ENCODE results near the gene ABCA9.
"Not testable (repeated sequence)": the region's sequence is repeated elsewhere in the genome, so short reads cannot be mapped to it uniquely, and the experiment has no call there.

Gene ABCA9

DNA sequence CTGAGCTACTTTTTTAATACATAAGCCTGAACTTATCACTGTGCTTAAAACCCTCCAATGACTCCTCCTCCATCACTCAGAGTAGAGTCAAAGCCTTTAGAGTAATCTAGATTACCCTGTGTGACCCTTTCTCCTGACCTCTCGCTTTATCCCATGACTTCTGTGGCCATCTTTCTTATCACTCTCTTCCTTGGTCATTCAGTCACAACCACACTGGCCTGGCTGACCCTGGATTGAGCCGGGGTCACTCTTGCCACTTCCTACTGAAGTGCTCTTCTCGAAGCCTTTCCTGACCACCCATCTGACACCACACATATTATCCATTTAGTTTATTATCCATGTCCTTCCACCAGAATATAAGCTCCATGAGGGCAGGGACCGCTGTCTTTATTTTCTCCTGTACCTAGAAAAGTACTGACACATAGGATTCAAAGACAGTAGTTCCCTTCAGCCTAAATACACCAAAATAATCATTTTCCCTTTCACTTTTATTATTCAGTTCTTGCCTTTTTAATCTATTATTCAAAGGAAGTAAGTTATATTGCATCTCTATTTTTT lies 28.0 kb upstream of the ABCA9 start:
- no peak for DNase-seq (ENCODE audit: low read depth, low spot score)
- Histone ChIP-seq H3K27ac (no peak overlapping the region), H3K9me3 (ENCODE audit: low read depth, low read length) (no peaks in the 10 kb centered on the region), H3K9ac (ENCODE audit: insufficient read length) (no peak overlapping the region), H3K36me3 (ENCODE audit: insufficient read depth, low read length) (no peaks in the 10 kb centered on the region), H3K4me3 (no peak overlapping the region)
- no peak for TF ChIP-seq POLR2AphosphoS5 (IDR thresholded peaks at IDR 0.05; ENCODE audit: borderline replicate concordance, low read depth, low read length)

DNA sequence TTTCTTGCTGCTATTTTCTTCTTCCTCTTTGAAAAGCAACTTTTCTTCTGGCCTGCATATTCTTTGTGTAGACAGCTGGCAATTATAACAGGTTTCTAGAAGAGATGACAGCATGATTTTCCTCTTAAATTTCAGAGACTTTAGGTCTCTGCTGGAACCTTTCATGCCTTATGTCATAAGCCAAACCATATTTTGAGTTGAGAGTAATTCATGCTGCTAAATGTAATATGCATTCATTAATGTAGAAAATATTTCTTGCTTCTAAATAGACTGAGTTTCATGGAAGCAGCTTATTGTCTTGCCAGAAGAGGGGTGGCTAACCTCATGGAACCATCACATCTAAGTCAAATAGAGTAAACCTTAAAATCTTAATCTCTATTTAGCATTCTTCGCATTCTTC lies 25.9 kb upstream of the ABCA9 start:
- Histone ChIP-seq H3K9ac (ENCODE audit: insufficient read length) (no peak overlapping the region), H3K4me3 (no peak overlapping the region), H3K27ac (no peak overlapping the region), H3K9me3 (ENCODE audit: low read depth, low read length) (no peaks in the 10 kb centered on the region), H3K36me3 (ENCODE audit: insufficient read depth, low read length) (no peaks in the 10 kb centered on the region)
- DNase-seq (ENCODE audit: low read depth, low spot score): no peak
- TF ChIP-seq FOXP2 (optimal IDR thresholded peaks at IDR 0.05; ENCODE audit: control extremely low read depth, extremely low read length, insufficient read depth): no peak
- no peak for TF ChIP-seq POLR2AphosphoS5 (IDR thresholded peaks at IDR 0.05; ENCODE audit: borderline replicate concordance, low read depth, low read length)
- no peak for TF ChIP-seq EZH2 (IDR thresholded peaks at IDR 0.05)

DNA sequence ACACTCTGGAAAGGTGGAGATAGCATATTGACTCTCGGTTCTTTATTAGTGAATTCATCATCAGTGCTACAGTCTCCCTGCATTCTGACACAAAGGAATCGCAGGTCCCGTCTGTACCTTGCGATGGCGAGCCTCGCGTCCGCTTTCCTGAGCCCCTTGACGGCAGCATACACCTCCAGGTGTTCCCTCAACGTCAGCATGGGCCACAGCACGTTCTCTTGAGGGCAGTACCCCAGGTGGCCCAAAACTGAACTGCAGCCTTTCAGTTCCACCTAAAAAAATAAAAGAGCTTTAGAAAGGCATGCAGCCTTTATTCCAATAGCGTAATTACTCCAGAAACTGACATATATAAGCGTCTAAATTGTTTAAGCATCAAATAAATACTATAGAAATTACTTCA lies 24.2 kb upstream of the ABCA9 start:
- DNase-seq (ENCODE audit: low read depth, low spot score): no peak
- Histone ChIP-seq H3K36me3 (ENCODE audit: insufficient read depth, low read length) (no peaks in the 10 kb centered on the region), H3K9me3 (ENCODE audit: low read depth, low read length) (no peaks in the 10 kb centered on the region), H3K9ac (ENCODE audit: insufficient read length) (no peak overlapping the region), H3K4me3 (no peak overlapping the region), H3K27ac (no peak overlapping the region)
- TF ChIP-seq EZH2 (IDR thresholded peaks at IDR 0.05): no peak
- TF ChIP-seq FOXP2 (optimal IDR thresholded peaks at IDR 0.05; ENCODE audit: control extremely low read depth, extremely low read length, insufficient read depth): no peak
- TF ChIP-seq POLR2AphosphoS5 (IDR thresholded peaks at IDR 0.05; ENCODE audit: borderline replicate concordance, low read depth, low read length): no peak

DNA sequence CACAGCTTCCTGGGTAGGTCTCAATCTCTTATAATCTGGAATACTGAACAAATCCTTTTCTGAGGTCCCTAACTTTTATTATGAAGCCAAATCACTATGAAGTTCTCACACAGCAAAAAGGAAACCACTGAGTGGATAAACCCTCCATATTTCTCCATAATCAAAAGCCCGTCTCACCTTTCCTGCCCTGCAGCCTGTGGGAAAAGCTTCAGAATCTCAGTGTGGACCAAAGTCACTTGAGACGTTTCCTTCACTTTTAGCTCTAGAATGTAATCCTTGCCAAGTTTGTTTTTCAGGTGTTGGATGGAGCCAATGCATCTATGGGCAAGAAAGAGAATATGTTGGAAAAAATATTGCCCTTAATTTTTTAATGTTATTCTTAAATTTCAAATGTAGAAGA lies 22.0 kb upstream of the ABCA9 start:
- Histone ChIP-seq H3K27ac (no peak overlapping the region), H3K9ac (ENCODE audit: insufficient read length) (no peak overlapping the region), H3K4me3 (no peak overlapping the region), H3K9me3 (ENCODE audit: low read depth, low read length) (no peaks in the 10 kb centered on the region), H3K36me3 (ENCODE audit: insufficient read depth, low read length) (no peaks in the 10 kb centered on the region)
- DNase-seq (ENCODE audit: low read depth, low spot score): no peak
- TF ChIP-seq EZH2 (IDR thresholded peaks at IDR 0.05) (no peak), POLR2AphosphoS5 (IDR thresholded peaks at IDR 0.05; ENCODE audit: borderline replicate concordance, low read depth, low read length) (no peak), FOXP2 (optimal IDR thresholded peaks at IDR 0.05; ENCODE audit: control extremely low read depth, extremely low read length, insufficient read depth) (no peak)

DNA sequence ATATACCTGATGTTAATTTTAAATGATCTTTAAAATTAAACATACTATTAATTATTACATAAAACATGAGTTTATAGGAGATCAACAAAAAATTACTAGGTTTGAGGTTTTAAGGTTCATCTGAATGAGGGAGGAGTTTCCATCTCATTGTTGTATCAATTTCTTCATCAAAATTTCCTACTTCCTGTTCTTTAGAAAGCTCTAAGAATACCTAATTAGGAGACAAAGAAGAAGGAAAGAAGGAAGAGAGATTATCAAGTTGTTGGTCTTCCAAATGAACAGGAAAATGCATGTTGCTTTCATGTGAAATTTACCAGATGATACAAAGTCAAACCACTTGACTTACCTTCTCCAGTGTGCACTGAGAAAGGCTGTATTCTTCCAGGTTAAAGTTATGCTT lies 18.1 kb upstream of the ABCA9 start:
- no peaks in the 10 kb centered on the region for H3K36me3 ChIP-seq (ENCODE audit: insufficient read depth, low read length)
- H3K9ac ChIP-seq (ENCODE audit: insufficient read length): no peak overlapping the region

DNA sequence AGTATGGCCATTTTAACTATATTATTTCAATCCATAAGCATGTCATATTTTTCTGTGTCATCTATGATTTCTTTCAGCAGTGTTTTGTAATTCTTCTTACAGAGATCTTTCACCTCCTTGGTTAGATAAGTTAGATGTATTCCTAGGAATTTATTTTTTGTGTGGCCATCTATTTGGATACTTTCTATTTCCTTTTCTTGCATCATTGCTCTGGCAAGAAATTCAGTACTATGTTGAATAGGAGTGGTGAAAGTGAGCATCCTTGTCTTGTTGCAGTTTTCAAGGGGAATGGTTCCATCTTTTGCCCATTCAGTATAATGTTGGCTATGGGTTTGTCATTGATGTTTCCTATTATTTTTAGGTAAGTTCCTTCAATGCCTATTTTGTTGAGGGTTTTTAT lies 15.1 kb upstream of the ABCA9 start:
- no peaks in the 10 kb centered on the region for H3K36me3 ChIP-seq (ENCODE audit: insufficient read depth, low read length)
- no peak for TF ChIP-seq POLR2AphosphoS5 (IDR thresholded peaks at IDR 0.05; ENCODE audit: borderline replicate concordance, low read depth, low read length)
- TF ChIP-seq FOXP2 (optimal IDR thresholded peaks at IDR 0.05; ENCODE audit: control extremely low read depth, extremely low read length, insufficient read depth): no peak
- TF ChIP-seq EZH2 (IDR thresholded peaks at IDR 0.05): no peak

More for the DNA sequence above, 18.1 kb upstream of the ABCA9 start:
- H3K9me3 ChIP-seq (ENCODE audit: low read depth, low read length): no peaks in the 10 kb centered on the region
- no peak for DNase-seq (ENCODE audit: low read depth, low spot score)
- TF ChIP-seq EZH2 (IDR thresholded peaks at IDR 0.05) (no peak), POLR2AphosphoS5 (IDR thresholded peaks at IDR 0.05; ENCODE audit: borderline replicate concordance, low read depth, low read length) (no peak), FOXP2 (optimal IDR thresholded peaks at IDR 0.05; ENCODE audit: control extremely low read depth, extremely low read length, insufficient read depth) (no peak)
- no peak overlapping the region for H3K27ac ChIP-seq
- no peak overlapping the region for H3K4me3 ChIP-seq

DNA sequence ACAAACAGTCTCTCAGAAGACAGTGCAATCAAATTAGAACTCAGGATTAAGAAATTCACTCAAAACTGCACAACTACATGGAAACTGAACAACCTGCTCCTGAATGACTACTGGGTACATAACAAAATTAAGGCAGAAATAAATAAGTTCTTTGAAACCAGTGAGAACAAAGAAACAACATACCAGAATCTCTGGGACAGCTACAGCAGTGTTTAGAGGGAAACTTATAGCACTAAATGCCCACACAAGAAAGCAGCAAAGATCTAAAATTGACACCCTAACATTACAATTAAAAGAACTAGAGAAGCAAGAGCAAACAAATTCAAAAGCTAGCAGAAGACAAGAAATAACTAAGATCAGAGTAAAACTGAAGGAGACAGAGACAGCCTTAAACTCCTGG lies 12.7 kb upstream of the ABCA9 start:
- H3K9me3 ChIP-seq (ENCODE audit: low read depth, low read length); H3K9ac ChIP-seq (ENCODE audit: insufficient read length); H3K27ac ChIP-seq; H3K36me3 ChIP-seq (ENCODE audit: insufficient read depth, low read length); DNase-seq (ENCODE audit: low read depth, low spot score); H3K4me3 ChIP-seq: not testable (repeated sequence)

More for the DNA sequence above, 15.1 kb upstream of the ABCA9 start:
- Histone ChIP-seq H3K4me3 (no peak overlapping the region), H3K27ac (no peak overlapping the region), H3K9ac (ENCODE audit: insufficient read length) (no peak overlapping the region), H3K9me3 (ENCODE audit: low read depth, low read length) (no peaks in the 10 kb centered on the region)
- no peak for DNase-seq (ENCODE audit: low read depth, low spot score)

DNA sequence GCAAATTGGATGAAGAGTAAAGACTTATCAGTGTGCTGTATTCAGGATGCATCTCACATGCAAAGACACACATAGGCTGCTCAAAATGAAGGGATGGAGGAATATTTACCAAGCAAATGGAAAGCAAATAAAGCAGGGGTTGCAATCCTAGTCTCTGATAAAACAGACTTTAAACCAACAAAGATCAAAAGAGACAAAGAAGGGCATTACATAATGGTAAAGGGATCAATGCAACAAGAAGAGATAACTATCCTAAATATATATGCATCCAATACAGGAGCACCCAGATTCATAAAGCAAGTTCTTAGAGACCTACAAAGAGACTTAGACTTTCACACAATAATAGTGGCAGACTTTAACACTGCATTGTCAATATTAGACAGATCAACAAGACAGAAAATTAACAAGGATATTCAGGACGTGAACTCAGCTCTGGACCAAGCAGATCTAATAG lies 12.1 kb upstream of the ABCA9 start:
- H3K27ac ChIP-seq; H3K9ac ChIP-seq (ENCODE audit: insufficient read length); H3K36me3 ChIP-seq (ENCODE audit: insufficient read depth, low read length); H3K4me3 ChIP-seq; DNase-seq (ENCODE audit: low read depth, low spot score); H3K9me3 ChIP-seq (ENCODE audit: low read depth, low read length): not testable (repeated sequence)

DNA sequence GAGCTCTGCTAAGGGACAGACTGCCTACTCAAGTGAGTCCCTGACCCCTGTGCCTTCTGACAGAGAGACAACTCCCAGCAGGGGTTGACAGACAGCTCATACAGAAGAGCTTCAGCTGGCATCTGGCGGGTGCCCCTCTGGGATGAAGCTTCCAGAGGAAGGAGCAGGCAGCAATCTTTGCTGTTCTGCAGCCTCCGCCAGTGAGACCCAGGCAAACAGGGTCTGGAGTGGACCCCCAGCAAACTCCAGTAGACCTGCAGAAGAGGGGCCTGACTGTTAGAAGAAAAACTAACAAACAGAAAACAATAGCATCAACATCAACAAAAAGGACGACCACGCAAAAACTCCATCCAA lies 10.5 kb upstream of the ABCA9 start:
- not testable (repeated sequence) for DNase-seq (ENCODE audit: low read depth, low spot score); H3K9me3 ChIP-seq (ENCODE audit: low read depth, low read length); H3K4me3 ChIP-seq; H3K27ac ChIP-seq; H3K36me3 ChIP-seq (ENCODE audit: insufficient read depth, low read length); H3K9ac ChIP-seq (ENCODE audit: insufficient read length)

DNA sequence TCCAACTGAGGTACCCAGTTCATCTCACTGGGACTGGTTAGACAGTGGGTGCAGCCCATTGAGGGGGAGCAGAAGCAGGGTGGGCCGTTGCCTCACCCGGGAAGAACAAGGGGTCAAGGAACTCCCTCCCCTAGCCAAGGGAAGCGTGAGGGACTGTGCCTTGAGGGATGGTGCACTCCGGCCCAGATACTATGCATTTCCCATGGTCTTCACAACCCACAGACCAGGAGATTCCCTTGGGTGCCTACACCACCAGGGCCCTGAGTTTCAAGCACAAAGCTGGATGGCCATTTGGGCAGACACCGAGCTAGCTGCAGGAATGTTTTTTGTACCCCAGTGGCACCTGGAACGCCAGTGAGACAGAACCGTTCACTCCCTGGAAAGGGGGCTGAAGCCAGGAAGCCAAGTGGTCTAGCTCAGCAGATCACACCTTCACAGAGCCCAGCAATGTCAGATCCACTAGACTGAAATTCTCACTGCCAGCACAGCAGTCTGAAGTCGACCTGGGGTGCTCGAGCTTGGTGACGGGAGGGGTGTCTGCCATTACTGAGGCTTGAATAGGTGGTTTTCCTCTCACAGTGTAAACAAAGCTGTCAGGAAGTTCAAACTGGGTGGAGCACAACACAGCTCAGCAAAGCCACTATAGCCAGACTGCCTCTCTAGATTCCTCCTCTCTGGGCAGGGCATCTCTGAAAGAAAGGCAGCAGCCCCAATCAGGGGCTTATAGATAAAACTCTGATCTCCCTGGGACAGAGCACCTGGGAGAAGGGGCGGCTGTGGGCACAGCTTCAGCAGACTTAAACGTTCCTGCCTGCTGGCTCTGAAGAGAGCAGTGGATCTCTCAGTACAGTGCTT lies 9.9 kb upstream of the ABCA9 start:
- not testable (repeated sequence) for H3K36me3 ChIP-seq (ENCODE audit: insufficient read depth, low read length); H3K27ac ChIP-seq; H3K9me3 ChIP-seq (ENCODE audit: low read depth, low read length); H3K9ac ChIP-seq (ENCODE audit: insufficient read length); H3K4me3 ChIP-seq; DNase-seq (ENCODE audit: low read depth, low spot score)

All from SK-N-MC (cell line).